Motor neuron (in vitro differentiated cells): Measurements from ENCODE around the gene TPST1. TPM values are rescaled to one million over a fixed set of nuclear protein-coding genes. Genes with fewer than 3 reads are reported as not detected.
A peak's percentile ranks its signal among the peaks of the same experiment; 100 is the strongest.
"Not testable (repeated sequence)": the region's sequence is repeated elsewhere in the genome, so short reads cannot be mapped to it uniquely, and the experiment has no call there.

ENCODE experiments used
- ATAC-seq, 8 experiments: fragments of 200-7000 bp; cut with Tn5 transposase; replicated peaks in 6 of 8; 2 replicates each; pipeline ENCODE4 v1.8.0; 2021; ENCODE audit warnings: mild to moderate bottlenecking in 8 of 8, moderate library complexity in 8 of 8
- H3K27ac ChIP-seq, 2 donors: fragments of 250-450 bp; sonication (Bioruptor Pico); 2 replicates each; pipeline ENCODE4 v1.9.0; 2021; ENCODE audit warnings: antibody characterized with exemption in 2 of 2, mild to moderate bottlenecking in 2 of 2, moderate library complexity in 1 of 2
- H3K4me1 ChIP-seq, 2 donors: fragments of 250-450 bp; sonication (Bioruptor Pico); replicated peaks in 1 of 2; 2 replicates each; pipeline ENCODE4 v1.6.1; 2021; ENCODE audit warnings: antibody characterized with exemption in 2 of 2, mild to moderate bottlenecking in 2 of 2, moderate library complexity in 1 of 2
- H3K4me3 ChIP-seq, 5 donors: fragments of 250-450 bp; sonication (Bioruptor Pico); 2 replicates each; pipeline ENCODE4 v1.9.0; 2021; ENCODE audit warnings: antibody characterized with exemption in 5 of 5, mild to moderate bottlenecking in 5 of 5, moderate library complexity in 4 of 5
- WGBS, 10 experiments: fragments of 450-650 bp; shearing (Covaris generic); methylation state at CpG; one replicate each; pipeline ENCODE4 v1.0.0; 2022; 5-methylcytosine and 5-hydroxymethylcytosine counted together
- in situ Hi-C, 9 experiments: fragments of 400-800 bp; cut with MboI; loops; one replicate each; pipeline ENCODE4 v1.15.0; 2021; ENCODE audit warnings: low sequenced_read_pairs in 9 of 9, low pct_unique_long_range_greater_than_20kb in 2 of 9; ENCODE audit not compliant: unreplicated experiment in 9 of 9
- total RNA-seq, 8 experiments: library from RNA; unstranded; fragments of 300-600 nt; gene quantifications; 2 replicates each; pipeline versions ENCODE4 v1.2.3 to v1.2.4, GENCODE V29; 2022

Gene TPST1
- 10 to 100 TPM in 7 of 8 experiments, 1 to 10 TPM in 1; 6.1 to 67.1 (median 28.8) TPM for total RNA-seq

DNA sequence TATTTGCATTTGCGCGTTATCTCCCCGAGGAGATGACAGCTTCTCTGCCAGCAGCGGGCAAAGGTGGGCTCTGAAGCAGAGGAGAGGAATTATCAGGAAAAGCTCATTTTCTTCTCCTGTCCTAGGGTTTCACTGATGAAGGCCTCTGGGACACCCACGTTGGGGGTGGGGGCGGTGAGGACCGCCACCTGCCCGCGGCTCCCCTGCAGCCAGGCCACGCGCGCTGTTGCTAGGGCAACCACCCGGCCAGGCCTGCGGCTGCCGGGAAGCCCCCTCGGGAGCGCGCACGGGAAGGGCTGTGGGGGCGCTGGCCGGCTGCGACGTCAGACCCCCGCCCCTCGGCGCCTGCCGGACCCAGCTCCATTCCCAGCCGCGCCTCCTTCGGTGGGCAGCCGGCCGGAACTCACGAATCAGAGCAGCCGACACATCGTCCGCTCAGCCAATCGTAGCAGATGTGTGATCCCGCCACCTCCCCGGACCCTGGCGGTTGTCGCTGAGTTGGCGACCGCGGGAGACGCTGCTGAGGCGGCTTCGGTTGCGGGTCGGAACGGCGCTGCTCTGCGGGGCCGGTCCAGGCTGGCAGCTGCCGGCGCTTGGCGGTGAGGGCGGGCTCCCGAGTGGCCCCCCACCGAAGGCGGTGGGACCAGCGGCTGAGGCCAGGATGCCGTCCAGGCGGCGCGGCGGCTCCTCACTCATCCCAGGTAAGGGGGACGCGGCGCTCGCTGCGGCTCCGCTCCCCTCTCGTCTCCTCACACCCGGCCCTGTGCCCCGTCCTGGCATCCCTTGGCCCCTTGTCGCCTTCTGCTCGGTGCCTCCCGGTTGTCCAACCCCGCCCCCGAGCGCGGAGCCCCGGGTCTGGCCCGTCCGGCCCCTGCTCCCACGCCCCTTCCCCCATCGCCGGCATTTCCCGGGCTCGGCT lies at the start of gene TPST1:
Gene TPST1 (plus strand): TSS at position 513 of the 919 bp plus-strand sequence. CDS start 35,092 bp downstream, outside the sequence.
- ATAC-seq: peak; percentile 91 to 96 (median 92)
- 0 to 1% (median 0%) methylated on average over 2 to 15 of the region's 90 CpGs; no CpG with 5 or more reads in 5 of the 10 experiments for WGBS, 10 experiments
- H3K4me1 ChIP-seq: peaks cover 13% of the 10 kb centered on the region in 2 donors
- peak within 1 kb of the TSS; percentile 66 to 93 (median 83) for H3K4me3 ChIP-seq
- in situ Hi-C loops: no loop called here
- H3K27ac ChIP-seq: peak within 1 kb of the TSS; percentile 74 to 86

DNA sequence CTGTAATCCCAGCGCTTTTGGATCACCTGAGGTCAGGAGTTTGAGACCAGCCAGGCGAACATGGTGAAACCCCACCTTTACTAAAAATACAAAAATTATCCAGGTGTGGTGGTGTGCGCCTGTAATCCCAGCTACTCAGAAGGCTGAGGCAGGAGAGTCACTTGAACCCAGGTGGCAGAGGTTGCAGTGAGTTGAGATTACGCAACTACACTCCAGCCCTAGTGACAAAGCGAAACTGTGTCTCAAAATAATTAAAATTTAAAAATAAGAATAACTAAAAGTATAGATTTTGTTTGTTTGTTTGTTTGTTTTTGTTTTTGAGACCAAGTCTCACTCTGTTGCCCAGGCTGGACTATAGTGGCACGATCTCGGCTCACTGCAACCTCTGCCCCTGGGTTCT lies 49.1 kb upstream of the TPST1 start:
- in situ Hi-C loops, ATAC-seq, H3K27ac ChIP-seq, H3K4me1 ChIP-seq, H3K4me3 ChIP-seq: not testable (repeated sequence)
- 93 to 100% (median 98%) methylated on average over 3 to 7 of the region's 7 CpGs; no CpG with 5 or more reads in 3 of the 10 experiments for WGBS, 10 experiments

DNA sequence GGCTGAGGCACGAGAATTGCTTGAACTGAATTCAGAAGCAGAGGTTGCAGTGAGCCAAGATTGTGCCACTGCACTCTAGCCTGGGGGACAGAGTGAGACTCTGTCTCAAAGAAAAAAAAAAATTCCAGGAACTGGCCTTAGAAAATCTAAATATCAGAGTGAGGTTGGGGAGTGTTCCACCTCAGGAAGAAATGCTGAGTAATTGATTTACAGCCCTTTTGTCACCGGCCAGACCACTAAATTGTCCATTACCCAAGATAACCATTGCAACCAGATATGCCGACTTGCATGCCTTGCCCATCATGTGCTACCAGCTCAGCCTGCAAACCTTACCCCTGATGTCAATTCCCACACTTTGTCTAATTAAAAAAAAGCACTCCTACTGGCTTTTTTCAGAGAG lies 48.1 kb upstream of the TPST1 start:
- WGBS, 10 experiments: 80 to 100% (median 87%) methylated on average over 1 to 2 of the region's 3 CpGs; no CpG with 5 or more reads in 6 of the 10 experiments
- no peaks in the 10 kb centered on the region for H3K4me1 ChIP-seq
- no peak overlapping the region for H3K27ac ChIP-seq
- peak in 2 of 8 experiments; percentile 52 to 75 for ATAC-seq
- in situ Hi-C loops: no loop called here
- no peak overlapping the region for H3K4me3 ChIP-seq

DNA sequence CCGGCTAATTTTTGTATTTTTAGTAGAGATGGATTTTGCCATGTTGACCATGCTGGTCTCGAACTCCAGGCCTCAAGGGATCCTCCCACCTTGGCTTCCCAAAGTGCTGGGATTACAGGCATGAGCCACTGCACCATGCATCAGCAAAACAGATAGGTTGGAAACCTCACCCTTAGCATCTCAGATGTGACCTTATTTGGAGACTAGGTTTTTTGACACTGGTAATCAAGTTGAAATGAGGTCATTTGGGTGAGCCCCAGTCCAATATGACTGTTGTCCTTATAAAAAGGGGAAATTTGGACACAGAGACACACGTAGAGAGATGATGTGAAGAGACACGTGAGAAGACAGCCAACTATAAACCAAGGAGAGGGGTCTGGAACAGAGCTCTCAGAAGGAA lies 42.5 kb upstream of the TPST1 start:
- ATAC-seq: no peak
- H3K27ac ChIP-seq: no peak overlapping the region
- H3K4me3 ChIP-seq: no peak overlapping the region
- H3K4me1 ChIP-seq: no peaks in the 10 kb centered on the region
- in situ Hi-C loops: no loop called here
- 20 to 91% (median 80%) methylated on average over 1 to 4 of the region's 4 CpGs; no CpG with 5 or more reads in 4 of the 10 experiments for WGBS, 10 experiments

DNA sequence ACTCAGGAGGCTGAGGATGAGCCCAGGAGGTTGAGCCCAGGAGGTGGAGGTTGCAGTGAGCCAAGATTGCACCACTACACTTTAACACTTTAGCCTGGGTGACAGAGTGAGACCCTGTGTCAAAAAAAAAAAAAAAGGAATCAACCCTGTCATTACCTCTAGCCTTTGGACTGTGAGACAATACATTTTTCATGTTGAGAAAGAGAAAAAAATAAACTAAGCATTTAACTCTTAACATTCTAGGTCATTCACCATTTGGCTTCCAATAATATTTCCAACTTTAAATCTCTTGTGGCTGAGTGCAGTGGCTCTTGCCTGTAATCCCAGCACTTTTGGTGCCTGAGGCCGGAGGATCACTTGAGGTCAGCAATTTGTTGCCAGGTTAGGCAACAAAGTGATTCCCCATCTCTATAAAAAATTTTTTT lies 41.9 kb upstream of the TPST1 start:
- no peak for ATAC-seq
- WGBS, 10 experiments: 100% methylated on average over 1 of the region's 1 CpG; no CpG with 5 or more reads in 7 of the 10 experiments
- Histone ChIP-seq H3K4me1 (no peaks in the 10 kb centered on the region), H3K27ac (no peak overlapping the region), H3K4me3 (no peak overlapping the region)
- in situ Hi-C loops: no loop called here

DNA sequence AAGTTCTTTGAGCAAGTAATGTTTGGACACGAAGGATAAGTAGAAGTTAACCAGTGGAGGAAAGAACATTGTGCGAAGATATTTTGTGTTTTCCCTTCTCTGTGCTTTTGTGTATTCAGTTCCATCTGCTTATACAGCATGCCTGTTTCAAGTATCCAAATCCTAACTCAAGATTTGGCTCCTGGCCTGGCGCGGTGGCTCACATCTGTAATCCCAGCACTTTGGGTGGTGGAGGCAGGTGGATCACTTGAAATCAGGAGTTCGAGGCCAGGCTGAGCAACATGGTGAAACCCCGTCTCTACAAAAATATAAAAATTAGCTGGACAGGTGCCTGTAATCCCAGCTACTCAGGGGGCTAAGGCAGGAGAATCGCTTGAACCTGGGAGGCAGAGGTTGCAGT lies 40.8 kb upstream of the TPST1 start:
- no peak for ATAC-seq
- in situ Hi-C loops: no loop called here
- WGBS, 10 experiments: 55 to 100% (median 87%) methylated on average over 2 to 7 of the region's 7 CpGs; no CpG with 5 or more reads in 2 of the 10 experiments
- Histone ChIP-seq H3K27ac (no peak overlapping the region), H3K4me1 (no peaks in the 10 kb centered on the region), H3K4me3 (no peak overlapping the region)

DNA sequence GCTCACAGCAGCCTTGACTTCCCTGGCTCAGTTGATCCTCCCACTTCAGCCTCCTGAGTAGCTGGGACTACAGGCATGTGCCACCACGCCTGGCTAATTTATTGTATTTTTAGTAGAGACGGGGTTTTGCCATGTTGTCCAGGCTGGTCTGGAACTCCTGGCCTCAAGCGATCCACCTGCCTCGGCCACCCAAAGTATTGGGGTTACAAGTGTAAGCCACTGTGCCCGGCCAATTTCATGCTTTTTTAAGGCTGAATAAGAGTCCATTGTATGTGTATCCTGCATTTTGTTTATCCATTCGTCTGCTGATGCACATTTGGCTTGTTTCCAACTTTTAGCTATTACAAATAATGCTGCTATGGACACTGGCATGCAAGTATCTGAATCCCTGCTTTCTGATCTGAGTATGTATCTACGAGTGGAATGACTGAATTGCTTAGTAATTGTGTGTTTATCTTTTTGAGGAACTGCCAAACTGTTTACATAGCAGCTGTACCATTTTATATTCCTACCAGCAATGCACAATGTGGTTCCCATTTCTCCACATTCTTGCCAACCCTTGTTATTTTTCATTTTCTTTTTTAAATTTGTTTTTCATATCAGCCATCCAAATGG lies 37.3 kb upstream of the TPST1 start:
- in situ Hi-C loops: no loop called here
- 0 to 94% (median 51%) methylated on average over 1 to 7 of the region's 7 CpGs; no CpG with 5 or more reads in 2 of the 10 experiments for WGBS, 10 experiments
- H3K4me3 ChIP-seq: no peak overlapping the region
- peaks cover 0 to 4% of the 10 kb centered on the region in 2 donors for H3K4me1 ChIP-seq
- no peak overlapping the region for H3K27ac ChIP-seq
- peak in 6 of 8 experiments; percentile 13 to 86 (median 31) for ATAC-seq

DNA sequence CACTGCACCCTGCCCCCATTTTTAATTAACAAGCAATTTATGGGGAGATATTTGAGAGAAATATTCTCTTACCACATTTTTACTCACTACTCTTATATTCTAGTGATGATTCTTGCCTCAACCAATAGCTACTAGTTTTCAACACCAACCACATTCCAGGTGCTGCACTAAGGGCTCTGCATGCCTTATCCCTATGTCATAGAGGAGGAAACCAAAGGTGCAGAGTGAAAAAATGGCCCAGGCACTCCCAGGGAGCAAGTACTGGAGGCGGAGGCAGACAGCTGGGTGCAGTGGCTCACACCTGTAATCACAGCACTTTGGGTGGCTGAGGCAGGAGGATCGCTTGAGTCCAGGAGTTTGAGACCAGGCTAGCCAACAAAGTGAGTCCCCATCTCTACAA lies 35.5 kb upstream of the TPST1 start:
- WGBS, 10 experiments: 70 to 100% (median 92%) methylated on average over 1 to 2 of the region's 2 CpGs; no CpG with 5 or more reads in 5 of the 10 experiments
- in situ Hi-C loops: no loop called here
- Histone ChIP-seq H3K4me3 (no peak overlapping the region), H3K4me1 (peaks cover under 1 to 4% of the 10 kb centered on the region in 2 donors), H3K27ac (no peak overlapping the region)
- no peak for ATAC-seq

DNA sequence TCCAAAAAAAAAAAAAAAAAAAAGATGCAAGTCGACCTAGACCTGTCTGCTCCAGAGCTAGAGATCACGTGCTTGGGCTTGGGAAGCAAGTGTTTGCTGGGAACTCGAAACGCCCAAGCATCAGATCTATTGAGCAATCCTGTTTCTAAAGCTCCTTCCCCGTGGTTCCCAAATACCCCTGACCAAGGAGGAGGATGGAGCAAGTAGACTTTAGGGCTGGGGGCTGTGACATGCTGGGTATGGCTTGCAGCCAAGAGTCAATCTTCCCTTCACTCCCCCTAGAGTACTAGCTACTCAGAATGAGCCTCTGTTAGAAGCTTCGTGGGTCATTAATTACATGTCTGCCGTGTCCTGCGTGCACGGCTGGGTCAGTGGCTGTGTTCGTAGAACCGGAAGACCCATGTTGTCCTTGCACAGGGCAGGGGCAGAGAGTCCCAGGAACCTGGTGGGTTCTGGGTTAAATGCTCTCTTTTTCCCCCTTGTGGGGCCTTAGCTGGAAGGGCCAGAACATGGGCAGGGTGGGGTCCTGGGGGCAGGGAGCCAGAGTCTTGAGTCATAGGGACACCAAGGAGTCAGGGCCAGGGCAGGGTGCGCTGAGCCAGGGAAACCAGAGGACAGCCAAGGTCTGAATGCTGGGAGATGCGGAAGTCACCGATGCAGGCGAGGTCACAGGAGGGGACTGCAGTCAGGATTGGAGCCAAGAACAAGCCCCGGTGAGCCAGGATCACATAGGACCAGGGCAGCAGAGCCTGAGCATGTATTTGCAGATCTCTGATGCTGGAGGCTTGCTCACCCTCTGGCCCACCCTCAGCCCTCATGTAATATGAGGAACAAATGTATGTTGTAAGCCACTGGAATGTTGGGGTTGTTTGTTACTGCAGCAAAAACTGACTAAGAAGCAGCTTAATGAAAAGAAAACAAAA lies 34.6 kb upstream of the TPST1 start:
- 0 to 83% (median 51%) methylated on average over 1 to 7 of the region's 16 CpGs; no CpG with 5 or more reads in 5 of the 10 experiments for WGBS, 10 experiments
- Histone ChIP-seq H3K27ac (no peak overlapping the region), H3K4me1 (peaks cover 4 to 9% of the 10 kb centered on the region in 2 donors), H3K4me3 (no peak overlapping the region)
- in situ Hi-C loops: no loop called here
- ATAC-seq: peak in 7 of 8 experiments; percentile 38 to 80 (median 62)

DNA sequence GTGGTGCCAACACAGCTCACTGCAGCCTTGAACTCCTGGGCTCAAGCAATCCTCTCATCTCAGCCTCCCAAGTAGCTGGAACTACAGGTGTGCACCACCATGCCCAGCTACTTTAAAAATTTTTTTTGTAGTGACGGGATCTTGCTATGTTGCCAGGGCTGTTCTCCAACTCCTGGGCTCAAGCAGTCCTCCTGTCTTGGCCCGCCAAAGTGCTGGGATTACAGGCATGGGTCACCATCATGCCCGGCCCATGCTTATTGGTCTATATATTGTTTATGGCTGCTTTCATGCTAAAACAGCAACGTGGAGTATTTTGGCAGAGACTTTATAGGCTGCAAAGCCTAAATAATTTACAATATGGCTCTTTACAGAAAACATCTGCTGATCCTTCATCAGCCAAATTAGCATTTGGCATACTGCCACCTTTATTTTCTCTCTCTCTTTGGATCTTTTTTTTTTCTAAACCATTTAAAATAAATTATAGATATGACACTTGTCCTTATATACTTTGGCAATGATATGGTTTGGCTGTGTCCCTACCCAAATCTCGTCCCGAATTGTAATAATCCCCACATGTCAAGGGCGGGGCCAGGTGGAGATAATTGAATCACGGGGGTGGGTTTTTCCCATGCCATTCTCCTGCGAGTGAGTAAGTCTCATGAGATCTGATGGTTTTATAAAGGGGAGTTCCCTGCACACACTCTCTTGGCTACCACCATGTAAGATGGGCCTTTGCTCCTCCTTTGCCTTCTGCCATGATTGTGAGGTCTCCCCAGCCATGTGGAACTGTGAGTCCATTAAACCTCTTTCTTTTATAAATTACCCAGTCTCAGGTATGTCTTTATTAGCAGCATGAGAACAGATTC lies 32.4 kb upstream of the TPST1 start:
- H3K4me1 ChIP-seq, in situ Hi-C loops, H3K4me3 ChIP-seq, H3K27ac ChIP-seq: not testable (repeated sequence)
- ATAC-seq: peak in 2 of 8 experiments; percentile 4 to 8
- WGBS, 10 experiments: 8 to 100% (median 68%) methylated on average over 2 to 7 of the region's 9 CpGs; no CpG with 5 or more reads in 2 of the 10 experiments

DNA sequence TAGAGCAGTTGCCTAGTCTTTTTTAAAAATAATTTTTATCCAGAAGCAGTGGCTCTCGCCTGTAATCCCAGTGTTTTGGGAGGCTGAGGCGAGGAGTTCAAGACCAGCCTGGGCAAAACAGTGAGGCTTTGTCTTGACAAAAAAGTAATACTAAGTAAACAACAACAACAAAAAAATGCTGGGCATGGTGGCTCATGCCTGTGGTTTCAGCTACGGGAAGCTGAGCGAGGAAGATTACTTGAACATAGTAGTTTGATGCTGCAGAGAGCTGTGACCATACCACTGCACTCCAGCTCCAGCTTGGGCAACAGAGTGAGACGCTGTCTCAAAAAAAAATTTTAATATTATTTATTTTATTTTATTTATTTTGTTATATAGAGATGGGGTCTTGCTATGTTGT lies 31.3 kb upstream of the TPST1 start:
- WGBS, 10 experiments: 67 to 100% (median 92%) methylated on average over 1 to 5 of the region's 5 CpGs; no CpG with 5 or more reads in 3 of the 10 experiments
- Histone ChIP-seq H3K27ac (no peak overlapping the region), H3K4me1 (peaks cover 4 to 9% of the 10 kb centered on the region in 2 donors), H3K4me3 (no peak overlapping the region)
- in situ Hi-C loops: no loop called here
- ATAC-seq: no peak
